ENCODE results near the gene SRP19.

DNA sequence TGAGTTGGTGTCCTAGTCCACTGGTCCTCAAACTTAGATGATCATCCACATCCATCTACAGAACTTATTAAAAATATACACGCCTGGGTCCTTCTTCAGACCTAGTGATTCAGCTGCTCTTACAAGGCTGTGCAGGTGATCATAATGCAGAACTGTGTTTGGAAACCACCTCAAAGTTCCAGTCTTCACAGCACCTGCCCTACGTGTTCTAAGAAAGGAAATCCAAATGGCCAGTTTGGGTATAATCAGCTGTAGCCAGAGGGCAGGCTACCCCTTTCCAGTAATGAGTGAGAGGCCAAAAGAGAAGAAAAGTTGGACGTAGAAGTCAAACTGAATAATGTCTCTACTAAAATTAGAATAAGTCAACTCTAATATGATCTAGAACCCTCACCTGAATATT is 45.5 kb downstream of the SRP19 start:
- TF ChIP-seq, protein P1, sequence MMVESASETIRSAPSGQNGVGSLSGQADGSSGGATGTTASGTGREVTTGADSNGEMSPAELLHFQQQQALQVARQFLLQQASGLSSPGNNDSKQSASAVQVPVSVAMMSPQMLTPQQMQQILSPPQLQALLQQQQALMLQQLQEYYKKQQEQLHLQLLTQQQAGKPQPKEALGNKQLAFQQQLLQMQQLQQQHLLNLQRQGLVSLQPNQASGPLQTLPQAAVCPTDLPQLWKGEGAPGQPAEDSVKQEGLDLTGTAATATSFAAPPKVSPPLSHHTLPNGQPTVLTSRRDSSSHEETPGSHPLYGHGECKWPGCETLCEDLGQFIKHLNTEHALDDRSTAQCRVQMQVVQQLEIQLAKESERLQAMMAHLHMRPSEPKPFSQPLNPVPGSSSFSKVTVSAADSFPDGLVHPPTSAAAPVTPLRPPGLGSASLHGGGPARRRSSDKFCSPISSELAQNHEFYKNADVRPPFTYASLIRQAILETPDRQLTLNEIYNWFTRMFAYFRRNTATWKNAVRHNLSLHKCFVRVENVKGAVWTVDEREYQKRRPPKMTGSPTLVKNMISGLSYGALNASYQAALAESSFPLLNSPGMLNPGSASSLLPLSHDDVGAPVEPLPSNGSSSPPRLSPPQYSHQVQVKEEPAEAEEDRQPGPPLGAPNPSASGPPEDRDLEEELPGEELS (CRISPR knock-in tag; IDR thresholded peaks at IDR 0.05), result no peak
- TF ChIP-seq, protein P2, sequence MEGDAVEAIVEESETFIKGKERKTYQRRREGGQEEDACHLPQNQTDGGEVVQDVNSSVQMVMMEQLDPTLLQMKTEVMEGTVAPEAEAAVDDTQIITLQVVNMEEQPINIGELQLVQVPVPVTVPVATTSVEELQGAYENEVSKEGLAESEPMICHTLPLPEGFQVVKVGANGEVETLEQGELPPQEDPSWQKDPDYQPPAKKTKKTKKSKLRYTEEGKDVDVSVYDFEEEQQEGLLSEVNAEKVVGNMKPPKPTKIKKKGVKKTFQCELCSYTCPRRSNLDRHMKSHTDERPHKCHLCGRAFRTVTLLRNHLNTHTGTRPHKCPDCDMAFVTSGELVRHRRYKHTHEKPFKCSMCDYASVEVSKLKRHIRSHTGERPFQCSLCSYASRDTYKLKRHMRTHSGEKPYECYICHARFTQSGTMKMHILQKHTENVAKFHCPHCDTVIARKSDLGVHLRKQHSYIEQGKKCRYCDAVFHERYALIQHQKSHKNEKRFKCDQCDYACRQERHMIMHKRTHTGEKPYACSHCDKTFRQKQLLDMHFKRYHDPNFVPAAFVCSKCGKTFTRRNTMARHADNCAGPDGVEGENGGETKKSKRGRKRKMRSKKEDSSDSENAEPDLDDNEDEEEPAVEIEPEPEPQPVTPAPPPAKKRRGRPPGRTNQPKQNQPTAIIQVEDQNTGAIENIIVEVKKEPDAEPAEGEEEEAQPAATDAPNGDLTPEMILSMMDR (IDR thresholded peaks at IDR 0.05), result no peak
- no peak for TF ChIP-seq MYBL2 (CRISPR knock-in tag; IDR thresholded peaks at IDR 0.05)
- TF ChIP-seq TP53 (CRISPR knock-in tag; IDR thresholded peaks at IDR 0.05), result no peak
- TF ChIP-seq ZNF121 (CRISPR knock-in tag; IDR thresholded peaks at IDR 0.05), result no peak
- no peak for TF ChIP-seq NFYB (CRISPR knock-in tag; conservative IDR thresholded peaks at IDR 0.05; ENCODE audit: low read depth)
- no peak for TF ChIP-seq KAT7 (CRISPR knock-in tag; IDR thresholded peaks at IDR 0.05; ENCODE audit: borderline replicate concordance)
- TF ChIP-seq SP1 (CRISPR knock-in tag; conservative IDR thresholded peaks at IDR 0.05), result no peak
- TF ChIP-seq, protein P3, sequence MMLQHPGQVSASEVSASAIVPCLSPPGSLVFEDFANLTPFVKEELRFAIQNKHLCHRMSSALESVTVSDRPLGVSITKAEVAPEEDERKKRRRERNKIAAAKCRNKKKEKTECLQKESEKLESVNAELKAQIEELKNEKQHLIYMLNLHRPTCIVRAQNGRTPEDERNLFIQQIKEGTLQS (CRISPR knock-in tag; conservative IDR thresholded peaks at IDR 0.05), result no peak
- no peak for TF ChIP-seq ZNF263 (CRISPR knock-in tag; IDR thresholded peaks at IDR 0.05; ENCODE audit: low read depth)
- no peak for TF ChIP-seq SMAD4 (CRISPR knock-in tag; IDR thresholded peaks at IDR 0.05)
- no peak for TF ChIP-seq CREB1 (CRISPR knock-in tag; IDR thresholded peaks at IDR 0.05)
- TF ChIP-seq FOXP1 (CRISPR knock-in tag; IDR thresholded peaks at IDR 0.05; ENCODE audit: borderline replicate concordance), result no peak

All from WTC11 (cell line).